Ishikawa (cell line): ENCODE results near the gene SLC17A9.

Experiments used
- CEBPB ChIP-seq: IDR thresholded peaks from 2 replicates; pipeline ENCODE4 v1.6.1; 2012
- CREB1 ChIP-seq: IDR thresholded peaks from 2 replicates; pipeline ENCODE4 v1.6.1; 2012; ENCODE audit warnings: low read depth
- EGR1 ChIP-seq: IDR thresholded peaks from 2 replicates; pipeline ENCODE4 v1.6.1; 2012
- EP300 ChIP-seq: IDR thresholded peaks from 2 replicates; pipeline ENCODE4 v1.6.1; 2012; ENCODE audit warnings: borderline replicate concordance
- FOXM1 ChIP-seq: IDR thresholded peaks from 2 replicates; pipeline ENCODE4 v1.6.1; 2012; ENCODE audit warnings: low read depth, borderline replicate concordance
- NFIC ChIP-seq: IDR thresholded peaks from 2 replicates; pipeline ENCODE4 v1.6.1; 2012
- RAD21 ChIP-seq: IDR thresholded peaks from 2 replicates; pipeline ENCODE4 v1.6.1; 2012; ENCODE audit warnings: low read depth
- REST ChIP-seq: IDR thresholded peaks from 2 replicates; pipeline ENCODE4 v1.6.1; 2012; ENCODE audit warnings: low read depth, mild to moderate bottlenecking
- TAF1 ChIP-seq: IDR thresholded peaks from 2 replicates; pipeline ENCODE4 v1.6.1; 2012; ENCODE audit warnings: low read depth, mild to moderate bottlenecking
- TCF12 ChIP-seq: IDR thresholded peaks from 2 replicates; pipeline ENCODE4 v1.6.1; 2012; ENCODE audit warnings: low read depth
- TEAD4 ChIP-seq: IDR thresholded peaks from 2 replicates; pipeline ENCODE4 v1.6.1; 2012
- USF1 ChIP-seq: IDR thresholded peaks from 2 replicates; pipeline ENCODE4 v1.6.1; 2012
- YY1 ChIP-seq: IDR thresholded peaks from 2 replicates; pipeline ENCODE4 v1.6.1; 2012; ENCODE audit warnings: low read depth
- ZBTB7A ChIP-seq: IDR thresholded peaks from 2 replicates; pipeline ENCODE4 v1.6.1; 2012; ENCODE audit warnings: low read depth
- TF ChIP-seq, protein P1 (sequence below): IDR thresholded peaks from 2 replicates; pipeline ENCODE4 v1.6.1; 2012

The SLC17A9 gene

GRCh38 chr20:62991196-62991807 is 38.8 kb downstream of the SLC17A9 start:
- TF ChIP-seq, protein P1, sequence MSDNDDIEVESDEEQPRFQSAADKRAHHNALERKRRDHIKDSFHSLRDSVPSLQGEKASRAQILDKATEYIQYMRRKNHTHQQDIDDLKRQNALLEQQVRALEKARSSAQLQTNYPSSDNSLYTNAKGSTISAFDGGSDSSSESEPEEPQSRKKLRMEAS = no peak
- TF ChIP-seq EGR1 (no peak), CEBPB (no peak), CREB1 (no peak), USF1 (no peak)

GRCh38 chr20:62991863-62992262 is 39.4 kb downstream of the SLC17A9 start:
- no peak for TF ChIP-seq RAD21
- no peak for TF ChIP-seq EGR1
- no peak for TF ChIP-seq YY1

DNA sequence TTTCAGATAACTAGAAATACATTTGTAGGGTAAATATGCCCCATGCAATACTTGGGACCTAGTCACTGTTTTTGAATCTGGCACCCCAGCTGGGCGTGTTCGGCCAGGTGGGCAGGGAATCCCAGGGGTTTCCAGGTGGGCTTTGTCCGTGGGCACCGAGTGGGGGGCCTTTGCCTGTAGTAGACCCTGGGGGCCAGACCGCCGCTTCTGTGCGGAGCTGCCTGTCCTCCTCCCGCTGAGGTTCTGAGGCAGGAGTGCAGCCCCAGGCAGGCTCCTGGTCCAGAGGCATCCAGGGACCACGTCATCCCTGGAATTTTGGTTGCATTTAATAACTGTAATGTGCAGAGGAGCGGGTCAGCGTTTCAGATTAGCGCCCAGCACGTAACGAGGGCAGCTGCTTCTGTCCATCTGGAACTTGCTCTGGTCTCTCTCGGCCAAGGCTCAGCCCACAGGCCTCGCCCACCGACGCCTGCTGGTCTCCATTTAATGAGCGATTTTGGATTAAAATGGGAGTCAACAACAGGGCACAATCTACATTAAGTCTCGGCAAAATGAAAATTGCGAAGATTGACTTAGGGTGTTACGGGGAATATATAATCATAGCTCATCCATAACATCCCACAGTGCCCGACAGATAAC is 41.5 kb downstream of the SLC17A9 start:
- no peak for TF ChIP-seq EP300
- TF ChIP-seq EGR1 = no peak
- TF ChIP-seq FOXM1 = no peak
- no peak for TF ChIP-seq USF1
- TF ChIP-seq NFIC = no peak
- no peak for TF ChIP-seq RAD21
- TF ChIP-seq ZBTB7A = no peak
- TF ChIP-seq, protein P1 = no peak
- no peak for TF ChIP-seq YY1
- no peak for TF ChIP-seq TAF1
- no peak for TF ChIP-seq TCF12
- no peak for TF ChIP-seq CREB1
- no peak for TF ChIP-seq REST
- TF ChIP-seq TEAD4 = no peak
- TF ChIP-seq CEBPB = no peak

DNA sequence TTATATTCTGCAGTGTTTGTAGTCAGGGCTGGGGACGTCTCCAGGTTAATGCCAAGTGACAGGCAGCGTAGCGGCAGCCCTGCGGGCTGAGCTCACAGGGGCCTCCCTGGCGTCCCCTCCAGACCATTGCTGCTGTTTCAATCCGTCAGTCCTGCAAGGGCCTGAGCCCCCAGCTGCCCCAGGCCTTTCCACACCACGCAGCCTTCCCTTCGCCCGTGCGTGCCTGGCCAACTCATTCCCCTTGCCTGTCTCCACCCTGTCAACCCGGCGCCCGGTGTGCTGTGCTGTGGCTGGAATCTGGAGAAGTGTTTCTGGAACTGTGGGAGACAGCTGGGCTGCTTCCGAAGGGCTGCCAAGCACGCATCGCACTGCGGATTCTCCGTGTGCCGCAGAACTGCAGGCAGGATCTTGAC is 42.4 kb downstream of the SLC17A9 start:
- no peak for TF ChIP-seq FOXM1
- TF ChIP-seq EGR1 = no peak

GRCh38 chr20:62995481-62995880 is 43.0 kb downstream of the SLC17A9 start:
- TF ChIP-seq NFIC (no peak), RAD21 (no peak), ZBTB7A (no peak), TAF1 (no peak), TEAD4 (no peak), TCF12 (no peak), CREB1 (no peak)

- TF ChIP-seq REST (no peak), CREB1 (no peak), TEAD4 (no peak), YY1 (no peak), TAF1 (no peak), TCF12 (no peak), CEBPB (no peak), RAD21 (no peak), FOXM1 (no peak), EP300 (no peak), ZBTB7A (no peak)
- TF ChIP-seq, protein P1 = no peak
Observed at GRCh38 chr20:62995898-62996595, 43.5 kb downstream of the SLC17A9 start.
